Endothelial cell of hepatic sinusoid (primary cell): ENCODE measurements around the gene MEPCE.

Experiments used
- in situ Hi-C: cut with HindIII; loops from 2 replicates; pipeline ENCODE4 v1.10.0; 2017; ENCODE audit warnings: low sequenced_read_pairs

Gene MEPCE

GRCh38 chr7:100457033-100457432 is 27.4 kb downstream of the MEPCE start:
- in situ Hi-C loops = no loop called here

GRCh38 chr7:100464210-100464660 is 34.6 kb downstream of the MEPCE start, which contains the start of gene SPACDR:
Gene SPACDR, minus strand, starts transcription at chr7:100464260. Its CDS starts 235 bp downstream, at chr7:100464025.
- in situ Hi-C loops = no loop called here

- in situ Hi-C loops = no loop called here
These were observed 35.2 kb downstream of the MEPCE start for GRCh38 chr7:100464791-100465190.

GRCh38 chr7:100465299-100465698 is 35.7 kb downstream of the MEPCE start:
- in situ Hi-C loops = no loop called here

GRCh38 chr7:100465702-100466311 is 36.2 kb downstream of the MEPCE start:
- in situ Hi-C loops = no loop called here

- in situ Hi-C loops = no loop called here
These were observed 37.3 kb downstream of the MEPCE start for GRCh38 chr7:100466653-100467605.

GRCh38 chr7:100467638-100468373 is 38.2 kb downstream of the MEPCE start:
- in situ Hi-C loops = no loop called here

GRCh38 chr7:100469227-100470044 is 39.8 kb downstream of the MEPCE start:
- in situ Hi-C loops = no loop called here

GRCh38 chr7:100471021-100471420 is 41.4 kb downstream of the MEPCE start:
- in situ Hi-C loops = no loop called here

- in situ Hi-C loops = no loop called here
These were observed 42.7 kb downstream of the MEPCE start for GRCh38 chr7:100472121-100472851.

GRCh38 chr7:100472854-100473499 is 43.3 kb downstream of the MEPCE start:
- in situ Hi-C loops = no loop called here

GRCh38 chr7:100475549-100475948 is 45.9 kb downstream of the MEPCE start:
- in situ Hi-C loops = no loop called here

GRCh38 chr7:100476101-100476780 is 46.6 kb downstream of the MEPCE start:
- in situ Hi-C loops = no loop called here

- in situ Hi-C loops = no loop called here
These were observed 47.6 kb downstream of the MEPCE start for GRCh38 chr7:100476903-100477870.

GRCh38 chr7:100477871-100478267 is 48.2 kb downstream of the MEPCE start:
- in situ Hi-C loops = no loop called here

- in situ Hi-C loops = no loop called here
These were observed 49.5 kb downstream of the MEPCE start, which contains the start of gene TSC22D4 for GRCh38 chr7:100478958-100479660. Gene TSC22D4, minus strand, starts transcription at chr7:100479214. Its CDS starts 1,176 bp downstream, at chr7:100478038.

- in situ Hi-C loops = no loop called here
These were observed 51.8 kb downstream of the MEPCE start for GRCh38 chr7:100481466-100481865.
